SU-DHL-6 (cell line): ENCODE data around the gene CTDSPL2.

Experiments used
- H2AFZ ChIP-seq: fragments of 200-600 bp; sonication (generic); 2 replicates; pipeline ENCODE4 v1.6.1; 2014; ENCODE audit warnings: low read depth, mild to moderate bottlenecking, moderate library complexity, mixed read lengths, antibody characterized with exemption, low read length; ENCODE audit not compliant: severe bottlenecking
- H3F3A ChIP-seq: fragments of 200-600 bp; shearing (Covaris generic); 2 replicates; pipeline ENCODE4 v1.6.0; 2016; ENCODE audit warnings: antibody characterized with exemption, mild to moderate bottlenecking; ENCODE audit not compliant: insufficient read depth
- H3K27ac ChIP-seq: fragments of 200-600 bp; sonication (generic); 2 replicates; pipeline ENCODE4 v1.5.1; 2016; ENCODE audit warnings: low read depth, mild to moderate bottlenecking, low read length, moderate library complexity, mixed read lengths
- H3K27me3 ChIP-seq: fragments of 200-600 bp; sonication (generic), shearing (Covaris generic); 2 replicates; pipeline ENCODE4 v1.6.0; 2014; ENCODE audit warnings: mild to moderate bottlenecking, low read length
- H3K36me3 ChIP-seq: fragments of 200-600 bp; sonication (generic); 2 replicates; pipeline ENCODE4 v1.6.1; 2014; ENCODE audit warnings: mild to moderate bottlenecking, low read length, mixed read lengths
- H3K4me2 ChIP-seq: fragments of 300-600, 200-600 bp; shearing (Covaris generic), sonication (generic); 2 replicates; pipeline ENCODE4 v1.6.0; 2014; ENCODE audit warnings: low read length, low read depth, mild to moderate bottlenecking; ENCODE audit not compliant: poor library complexity, severe bottlenecking
- H3K4me3 ChIP-seq: fragments of 200-600 bp; sonication (generic); 2 replicates; pipeline ENCODE4 v1.5.1; 2014; ENCODE audit warnings: antibody characterized with exemption, low read length, mild to moderate bottlenecking, mixed read lengths; ENCODE audit not compliant: insufficient read depth, poor library complexity, severe bottlenecking
- H3K79me2 ChIP-seq: fragments of 200-600 bp; sonication (generic); 2 replicates; pipeline ENCODE4 v1.6.1; 2014; ENCODE audit warnings: mild to moderate bottlenecking, low read length, moderate library complexity; ENCODE audit not compliant: insufficient read depth
- H3K9ac ChIP-seq: fragments of 200-600 bp; sonication (generic); 2 replicates; pipeline ENCODE4 v1.7.0; 2014; ENCODE audit warnings: mild to moderate bottlenecking, low read length
- H3K9me2 ChIP-seq: fragments of 200-600 bp; sonication (generic); replicated peaks from 2 replicates; pipeline ENCODE4 v1.6.1; 2014; ENCODE audit warnings: low read length; ENCODE audit not compliant: insufficient read depth
- H3K9me3 ChIP-seq: fragments of 200-600 bp; sonication (generic); 2 replicates; pipeline ENCODE4 v1.6.1; 2014; ENCODE audit warnings: low read length, mixed read lengths; ENCODE audit not compliant: insufficient read depth
- H4K20me1 ChIP-seq: fragments of 200-600 bp; sonication (generic); 2 replicates; pipeline ENCODE4 v1.6.1; 2014; ENCODE audit warnings: low read depth, mild to moderate bottlenecking, antibody characterized with exemption, low read length, moderate library complexity, mixed read lengths
- CTCF ChIP-seq: fragments of 200-600 bp; sonication (generic); IDR thresholded peaks from one replicate; pipeline ENCODE4 v1.5.1; 2017; ENCODE audit warnings: antibody characterized with exemption, mild to moderate bottlenecking, low read length, moderate library complexity; ENCODE audit not compliant: insufficient read depth, poor library complexity, severe bottlenecking
- EZH2phosphoT487 ChIP-seq: fragments of 200-600 bp; sonication (generic), shearing (Covaris generic); conservative IDR thresholded peaks from 2 replicates; pipeline ENCODE4 v1.6.1; 2018; ENCODE audit warnings: mild to moderate bottlenecking, antibody characterized with exemption, low read length, moderate library complexity, mixed read lengths

CTDSPL2 gene

GRCh38 chr15:44426975-44427755 lies at the start of gene CTDSPL2:
TSS of gene CTDSPL2 (plus strand) at chr15:44427629. CDS start at chr15:44459015, 31,386 bp downstream.
- H3K9me3 ChIP-seq = no peaks in the 10 kb centered on the region
- peak within 1 kb of the TSS; percentile 97 for H3K4me2 ChIP-seq
- H3K4me3 ChIP-seq = peak within 1 kb of the TSS; percentile 82
- H3K27ac ChIP-seq = peak within 1 kb of the TSS; percentile 91
- H3K9ac ChIP-seq = peak within 1 kb of the TSS; percentile 90
- peaks cover 15% of the 10 kb centered on the region for H4K20me1 ChIP-seq
- peaks cover 56% of the 10 kb centered on the region for H3K79me2 ChIP-seq
- H3K9me2 ChIP-seq = no peaks in the 10 kb centered on the region
- H2AFZ ChIP-seq = peak within 1 kb of the TSS; percentile 81
- H3K27me3 ChIP-seq = no peaks in the 10 kb centered on the region
- H3F3A ChIP-seq = peaks cover 20% of the 10 kb centered on the region
- TF ChIP-seq CTCF (no peak), EZH2phosphoT487 (no peak)
- no peaks in the 10 kb centered on the region for H3K36me3 ChIP-seq

GRCh38 chr15:44381236-44381635 lies 46.2 kb upstream of the CTDSPL2 start:
- no peak overlapping the region for H3K4me2 ChIP-seq
- H3K9ac ChIP-seq = no peak overlapping the region
- peaks cover 9% of the 10 kb centered on the region; the same call in 1 of the 2 replicates for H3K36me3 ChIP-seq
- H3K27ac ChIP-seq = no peak overlapping the region
- H4K20me1 ChIP-seq = no peaks in the 10 kb centered on the region
- no peaks in the 10 kb centered on the region for H3K9me2 ChIP-seq
- no peaks in the 10 kb centered on the region for H3K27me3 ChIP-seq
- no peak overlapping the region for H3K4me3 ChIP-seq
- H2AFZ ChIP-seq = no peak overlapping the region
- H3K9me3 ChIP-seq = no peaks in the 10 kb centered on the region
- TF ChIP-seq EZH2phosphoT487 = no peak
- no peak for TF ChIP-seq CTCF
- peaks cover 11% of the 10 kb centered on the region; the same call in 1 of the 2 replicates for H3F3A ChIP-seq
- H3K79me2 ChIP-seq = no peaks in the 10 kb centered on the region

GRCh38 chr15:44385344-44385942 lies 42.0 kb upstream of the CTDSPL2 start:
- Histone ChIP-seq H3K9ac (no peak overlapping the region), H3K79me2 (no peaks in the 10 kb centered on the region), H3K9me3 (no peaks in the 10 kb centered on the region), H2AFZ (no peak overlapping the region), H3K9me2 (no peaks in the 10 kb centered on the region), H3F3A (peaks cover 8% of the 10 kb centered on the region; the same call in 1 of the 2 replicates), H3K27me3 (no peaks in the 10 kb centered on the region), H3K4me3 (no peak overlapping the region), H4K20me1 (no peaks in the 10 kb centered on the region), H3K4me2 (no peak overlapping the region), H3K36me3 (peaks cover 9% of the 10 kb centered on the region; the same call in 1 of the 2 replicates), H3K27ac (no peak overlapping the region)
- TF ChIP-seq CTCF (no peak), EZH2phosphoT487 (no peak)
